GM18867 (cell line): ENCODE results near the gene ZSCAN22.
"Not testable (repeated sequence)": the region's sequence is repeated elsewhere in the genome, so short reads cannot be mapped to it uniquely, and the experiment has no call there.

ENCODE experiments used
- ATAC-seq: cut with Tn5 transposase; IDR thresholded peaks from one replicate; pipeline ENCODE4 v1.9.1; 2021; ENCODE audit warnings: mild to moderate bottlenecking, moderate library complexity; ENCODE audit not compliant: unreplicated experiment

ZSCAN22 gene

GRCh38 chr19:58317476-58318072, 9.2 kb upstream of the ZSCAN22 start:
- no peak for ATAC-seq

- ATAC-seq: no peak
Observed at GRCh38 chr19:58318297-58318696, 8.5 kb upstream of the ZSCAN22 start.

GRCh38 chr19:58319241-58319640, 7.6 kb upstream of the ZSCAN22 start:
- no peak for ATAC-seq

GRCh38 chr19:58325311-58326022, 1.3 kb upstream of the ZSCAN22 start:
- ATAC-seq: no peak

GRCh38 chr19:58326501-58326913, 287 bp upstream of the ZSCAN22 start:
- ATAC-seq: no peak

- ATAC-seq: no peak
Observed at GRCh38 chr19:58328999-58329398, 2.2 kb downstream of the ZSCAN22 start.

- no peak for ATAC-seq
Observed at GRCh38 chr19:58330458-58330857, 3.7 kb downstream of the ZSCAN22 start.

- ATAC-seq: no peak
Observed at GRCh38 chr19:58332697-58333096, 5.9 kb downstream of the ZSCAN22 start.

- no peak for ATAC-seq
Observed at GRCh38 chr19:58334691-58335249, 8.0 kb downstream of the ZSCAN22 start.

GRCh38 chr19:58335630-58336029, 8.8 kb downstream of the ZSCAN22 start:
- no peak for ATAC-seq

- no peak for ATAC-seq
Observed at GRCh38 chr19:58336216-58336615, 9.4 kb downstream of the ZSCAN22 start.

GRCh38 chr19:58336820-58337219, 10.0 kb downstream of the ZSCAN22 start:
- no peak for ATAC-seq

- ATAC-seq: no peak
Observed at GRCh38 chr19:58338336-58338735, 11.5 kb downstream of the ZSCAN22 start.

- ATAC-seq: no peak
Observed at GRCh38 chr19:58338825-58339558, 12.2 kb downstream of the ZSCAN22 start.

- ATAC-seq: no peak
Observed at GRCh38 chr19:58345558-58345957, 18.8 kb downstream of the ZSCAN22 start.

- ATAC-seq: peak; percentile 89
Observed at GRCh38 chr19:58346961-58347929, 20.5 kb downstream of the ZSCAN22 start.

GRCh38 chr19:58348080-58348479, 21.3 kb downstream of the ZSCAN22 start:
- not testable (repeated sequence) for ATAC-seq

- ATAC-seq: no peak
Observed at GRCh38 chr19:58349590-58349989, 22.8 kb downstream of the ZSCAN22 start.

GRCh38 chr19:58350001-58350861, 23.4 kb downstream of the ZSCAN22 start:
- no peak for ATAC-seq
